PC-9 (cell line): ENCODE results near the gene MBNL2.

ENCODE experiments used
- CTCF ChIP-seq: fragments of 200-600 bp; sonication (generic); conservative IDR thresholded peaks from 2 replicates; pipeline ENCODE4 v1.6.1; 2017; ENCODE audit warnings: mixed run types, antibody characterized with exemption, mild to moderate bottlenecking, moderate library complexity
- EZH2 ChIP-seq: fragments of 200-600 bp; sonication (generic); IDR thresholded peaks from 2 replicates; pipeline ENCODE4 v1.8.0; 2017; ENCODE audit warnings: antibody characterized with exemption, low read depth

GRCh38 chr13:97212601-97213040, 9.5 kb upstream of the MBNL2 start:
- TF ChIP-seq CTCF = peak; percentile 83
- no peak for TF ChIP-seq EZH2
